ENCODE measurements around the gene THYN1.
"Not testable (repeated sequence)": the region's sequence is repeated elsewhere in the genome, so short reads cannot be mapped to it uniquely, and the experiment has no call there.

Gene THYN1

DNA sequence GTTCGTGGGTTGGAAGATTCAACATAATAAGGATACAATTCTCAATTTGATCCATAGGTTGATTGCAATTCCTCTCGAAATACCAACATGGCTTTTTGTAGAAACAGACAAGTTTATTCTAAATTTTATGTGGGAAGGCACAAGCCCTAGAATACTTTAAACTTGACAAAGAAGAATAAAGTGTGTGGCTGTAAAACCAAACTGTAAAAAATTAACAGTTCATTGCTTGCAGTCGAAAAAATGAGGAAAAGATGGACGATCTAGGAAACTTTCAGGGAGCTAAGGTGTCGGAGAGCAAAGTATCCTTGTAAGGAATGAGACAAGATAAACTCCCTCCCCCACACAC, 22.0 kb upstream of the THYN1 start:
- DNase-seq (ENCODE audit: low spot score) = no peak

DNA sequence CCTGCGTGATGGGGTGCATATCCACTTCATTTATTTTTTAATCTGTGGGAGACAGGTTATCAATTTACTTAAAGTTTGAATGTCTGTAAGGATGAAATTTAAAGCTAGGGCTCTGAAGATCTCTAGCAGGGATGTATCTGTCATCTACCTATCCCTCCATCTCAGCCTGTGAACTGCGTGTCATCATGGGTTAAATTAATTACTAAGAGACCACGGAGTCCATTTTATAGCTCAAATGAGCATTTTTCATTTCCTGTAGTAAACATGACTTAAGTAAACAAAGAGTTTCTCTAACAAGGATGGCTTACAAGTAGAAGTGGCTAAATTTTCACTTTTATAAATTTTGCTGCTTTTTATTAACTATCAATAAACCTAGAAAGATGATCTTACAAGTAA, 20.2 kb upstream of the THYN1 start:
- no peak for DNase-seq (ENCODE audit: low spot score)

DNA sequence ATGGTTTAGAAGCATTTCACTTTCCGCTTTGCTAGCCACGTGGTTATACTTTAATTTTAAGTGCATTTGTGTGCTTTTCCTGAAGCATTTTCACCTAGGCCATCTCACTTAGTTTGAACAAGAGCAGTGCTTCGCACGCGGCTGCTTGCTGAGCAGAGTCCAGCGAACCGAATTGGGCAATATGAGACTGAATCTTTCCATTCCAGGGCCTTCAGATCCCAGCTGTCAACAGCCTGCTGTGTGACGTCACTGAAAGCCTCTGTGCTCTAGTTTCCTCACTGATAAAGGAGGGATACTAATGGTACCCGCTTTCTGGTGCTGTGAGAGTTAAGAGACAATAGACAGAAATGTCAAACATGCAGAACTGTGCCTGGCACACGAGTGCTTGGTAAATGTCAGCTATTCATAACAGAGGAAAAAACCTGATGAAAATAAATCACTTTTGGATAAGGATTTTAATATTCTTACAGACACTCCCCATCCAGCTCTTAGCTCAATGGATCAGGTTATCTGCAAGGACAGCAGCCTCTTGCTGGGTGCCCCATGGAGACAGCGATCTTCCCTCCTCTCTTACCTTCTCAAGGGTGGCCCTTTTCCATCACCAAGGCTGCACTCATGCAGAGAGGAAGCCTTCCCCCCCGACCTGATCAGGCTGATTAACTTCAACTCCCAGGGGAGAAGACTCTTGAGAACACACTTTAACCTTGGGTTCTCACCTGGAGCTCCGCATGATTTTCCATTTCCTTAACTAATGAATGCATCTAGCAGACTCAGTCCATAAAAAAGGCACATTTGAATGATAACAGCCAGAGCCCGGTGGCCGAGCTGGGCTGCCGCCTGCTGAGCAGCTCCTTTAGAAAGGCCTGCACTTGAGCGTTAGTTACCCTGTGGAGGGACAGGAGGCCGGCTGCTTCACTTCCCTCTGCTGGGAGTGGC, 19.5 kb upstream of the THYN1 start:
- DNase-seq (ENCODE audit: low spot score) = no peak

DNA sequence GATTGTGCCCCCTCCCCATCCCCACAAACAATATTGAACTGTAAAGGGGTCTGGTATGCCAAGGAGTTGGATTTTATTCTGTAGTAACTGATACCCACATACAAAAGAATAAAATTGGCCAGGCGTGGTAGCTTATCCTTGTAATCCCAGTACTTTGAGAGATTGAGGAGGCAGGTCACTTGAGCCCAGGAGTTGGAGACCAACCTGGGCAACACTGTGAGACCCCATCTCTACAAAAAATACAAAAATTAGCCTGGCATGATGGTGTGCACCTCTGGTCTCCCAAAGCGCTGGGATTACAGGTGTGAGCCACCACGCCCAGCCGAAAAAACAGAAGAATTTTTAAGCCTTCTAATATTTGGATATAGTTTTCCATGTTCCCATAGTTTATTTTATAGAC, 18.8 kb upstream of the THYN1 start:
- no peak for DNase-seq (ENCODE audit: low spot score)

DNA sequence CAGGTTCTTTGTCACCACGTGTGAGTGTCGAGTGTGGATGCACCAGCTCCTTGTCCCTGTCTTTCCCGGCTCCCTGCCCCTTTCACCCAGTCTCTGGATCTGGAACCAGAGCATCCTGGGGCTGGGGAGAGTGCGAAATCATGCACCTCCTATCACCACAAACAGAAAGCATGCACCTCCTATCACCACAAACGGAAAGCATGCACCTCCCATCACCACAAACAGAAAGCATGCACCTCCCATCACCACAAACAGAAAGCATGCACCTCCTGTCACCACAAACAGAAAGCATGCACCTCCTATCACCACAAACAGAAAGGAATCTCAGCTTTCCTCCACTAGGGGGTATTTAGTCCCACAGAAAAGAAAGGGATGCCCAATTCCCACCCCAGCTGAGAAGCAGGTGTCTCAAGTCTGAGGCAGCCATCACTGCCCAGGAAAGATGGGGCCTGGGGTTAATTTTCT, 17.1 kb upstream of the THYN1 start:
- no peak for DNase-seq (ENCODE audit: low spot score)

DNA sequence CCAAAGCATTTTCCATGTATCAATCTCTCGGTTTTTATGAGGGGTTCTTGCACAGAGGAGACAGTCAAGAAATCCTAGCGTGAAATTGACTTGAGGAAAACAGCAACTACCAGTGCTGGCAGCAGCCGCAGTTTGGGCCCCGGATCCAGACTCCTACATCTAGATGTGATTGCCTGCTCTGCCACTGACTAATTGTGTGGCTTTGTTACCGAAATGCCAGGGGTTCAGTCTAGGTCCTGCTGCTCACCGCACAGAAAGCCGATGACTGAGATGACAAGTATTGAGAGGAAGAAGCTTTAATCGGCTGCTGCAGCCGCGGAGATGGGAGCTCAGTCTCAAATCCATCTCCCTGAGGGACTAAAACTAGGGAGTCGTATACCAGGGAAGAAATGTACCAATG, 14.8 kb upstream of the THYN1 start:
- DNase-seq (ENCODE audit: low spot score) = no peak

DNA sequence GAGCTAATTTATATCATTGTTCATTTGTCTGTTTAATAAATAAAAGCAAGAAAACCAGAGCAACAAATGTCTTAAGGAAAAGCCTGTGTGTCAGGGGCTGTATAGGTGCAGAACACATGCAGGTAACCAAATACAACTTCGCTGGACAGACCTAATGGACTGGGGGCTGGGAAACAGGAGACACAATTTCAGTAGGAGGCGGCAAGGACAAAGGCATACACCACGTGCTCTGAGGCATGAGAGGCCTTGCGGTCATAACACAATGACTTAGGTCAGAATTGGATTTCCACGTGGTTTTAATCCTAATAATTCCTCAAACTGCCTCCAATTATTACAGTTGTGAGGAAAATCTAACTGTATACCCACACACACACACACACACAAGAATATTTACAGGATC, 14.3 kb upstream of the THYN1 start:
- DNase-seq (ENCODE audit: low spot score) = no peak

DNA sequence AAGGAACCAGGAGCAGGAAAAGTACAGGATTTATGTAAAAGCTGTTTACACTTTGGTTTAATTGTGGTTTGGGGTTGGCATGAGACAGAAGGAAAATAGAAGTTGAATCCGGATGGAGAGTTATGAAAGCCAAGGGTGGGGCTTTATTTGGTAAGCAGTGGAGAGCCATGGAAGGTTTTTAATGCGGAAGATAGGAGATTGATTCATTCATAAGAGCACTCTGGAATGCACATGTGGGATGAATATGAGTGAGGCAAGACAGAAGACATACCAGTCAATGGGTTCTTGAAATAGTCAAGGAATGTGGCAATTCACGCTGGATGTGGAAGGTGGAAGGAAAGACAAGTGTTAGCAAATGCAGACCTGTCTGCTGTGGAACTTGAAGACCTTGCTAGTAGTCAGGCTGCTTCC, 13.7 kb upstream of the THYN1 start:
- DNase-seq (ENCODE audit: low spot score) = peak; percentile 29

DNA sequence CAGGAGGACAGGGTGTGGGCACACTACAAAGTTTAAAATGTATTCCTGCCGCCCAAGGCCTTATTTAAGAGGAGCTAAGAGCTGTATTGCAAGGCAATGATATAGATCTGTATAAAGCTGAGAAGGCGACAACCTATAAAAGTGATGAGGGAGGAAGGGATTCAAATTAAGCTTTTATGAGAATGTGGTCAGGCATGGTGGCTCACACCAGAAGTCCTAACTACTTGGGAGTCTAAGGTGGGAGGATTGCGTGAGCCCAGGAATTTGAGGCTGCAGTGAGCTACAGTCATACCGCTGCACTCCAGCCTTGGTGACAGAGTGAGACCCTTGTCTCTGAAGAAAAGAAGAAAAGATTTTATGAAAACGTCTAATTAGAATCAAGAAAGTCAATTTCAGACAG, 13.3 kb upstream of the THYN1 start:
- DNase-seq (ENCODE audit: low spot score) = no peak

DNA sequence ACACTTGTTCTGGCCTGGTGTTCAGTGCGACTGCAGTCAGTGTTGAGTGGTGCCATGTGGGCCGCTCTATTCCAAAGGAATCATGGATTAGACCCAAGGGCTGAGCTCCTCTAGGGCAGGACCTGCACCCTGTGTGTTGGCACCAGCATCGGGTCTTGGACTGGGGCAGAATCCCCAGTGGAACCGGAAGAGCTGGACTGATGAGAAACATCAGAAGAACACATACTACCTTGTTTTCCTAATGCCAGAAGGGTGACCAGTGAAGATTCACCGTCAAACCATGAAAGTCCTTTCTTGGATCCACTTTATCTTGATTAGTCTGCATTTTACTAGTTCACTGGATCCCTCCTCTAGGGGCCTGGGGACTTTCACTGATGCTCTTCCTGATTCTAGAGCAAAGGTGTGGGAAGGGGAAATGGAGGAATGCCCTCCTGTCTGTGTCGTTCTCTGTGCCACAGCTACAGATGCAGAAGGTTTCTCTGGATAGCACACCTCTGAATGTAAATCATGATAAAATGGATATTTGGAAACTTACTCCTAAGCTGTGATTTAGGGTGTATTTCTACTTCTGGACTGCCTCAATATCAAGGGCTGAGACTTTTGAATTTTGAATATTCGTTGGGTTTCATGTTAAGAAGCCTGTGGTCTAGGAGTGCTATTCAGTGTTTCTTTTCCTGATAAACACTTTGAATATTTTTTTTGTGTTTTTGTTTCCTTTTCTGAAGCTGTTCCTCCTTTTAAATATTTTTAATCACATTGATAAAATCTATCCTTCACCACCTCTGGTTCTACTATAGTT, 12.0 kb upstream of the THYN1 start:
- DNase-seq (ENCODE audit: low spot score) = no peak

DNA sequence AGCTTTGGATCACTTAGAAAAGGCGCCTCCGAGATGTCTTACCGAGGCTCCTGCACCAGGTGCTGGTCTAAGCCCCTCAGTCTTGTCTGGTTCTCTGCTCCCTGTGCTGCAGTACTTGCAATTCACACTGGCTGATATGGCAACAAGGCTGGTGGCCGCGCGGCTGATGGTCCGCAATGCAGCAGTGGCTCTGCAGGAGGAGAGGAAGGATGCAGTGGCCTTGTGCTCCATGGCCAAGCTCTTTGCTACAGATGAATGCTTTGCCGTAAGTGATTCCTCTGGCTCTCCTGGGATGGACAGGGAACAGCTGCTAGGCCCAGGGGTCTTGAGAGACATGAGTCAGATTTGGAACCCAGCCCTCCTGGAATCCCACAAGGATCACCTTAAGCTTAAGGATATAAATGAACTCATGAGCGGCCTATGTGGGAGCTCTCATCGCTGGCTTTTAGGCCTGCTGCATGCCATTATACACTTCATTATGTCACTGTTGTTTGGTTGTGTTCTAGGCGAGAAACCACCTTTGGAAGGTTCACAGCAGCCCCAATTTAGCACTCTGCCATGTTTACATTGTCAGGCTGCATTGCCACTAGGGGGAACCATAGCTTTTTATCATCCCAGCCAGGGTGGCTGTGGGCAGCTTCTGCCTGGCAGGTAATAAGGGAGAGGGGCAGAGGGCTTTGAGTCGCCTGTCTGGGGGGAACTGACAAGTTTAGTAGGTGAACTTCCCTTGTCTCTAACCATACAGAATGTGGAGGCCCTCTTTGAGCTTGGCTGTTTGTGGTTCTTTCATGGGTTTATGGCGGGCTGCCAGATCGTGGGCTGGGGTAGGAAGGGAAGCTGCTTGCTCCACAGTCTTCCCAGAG, 8.7 kb upstream of the THYN1 start:
- DNase-seq (ENCODE audit: low spot score) = peak; percentile 22

DNA sequence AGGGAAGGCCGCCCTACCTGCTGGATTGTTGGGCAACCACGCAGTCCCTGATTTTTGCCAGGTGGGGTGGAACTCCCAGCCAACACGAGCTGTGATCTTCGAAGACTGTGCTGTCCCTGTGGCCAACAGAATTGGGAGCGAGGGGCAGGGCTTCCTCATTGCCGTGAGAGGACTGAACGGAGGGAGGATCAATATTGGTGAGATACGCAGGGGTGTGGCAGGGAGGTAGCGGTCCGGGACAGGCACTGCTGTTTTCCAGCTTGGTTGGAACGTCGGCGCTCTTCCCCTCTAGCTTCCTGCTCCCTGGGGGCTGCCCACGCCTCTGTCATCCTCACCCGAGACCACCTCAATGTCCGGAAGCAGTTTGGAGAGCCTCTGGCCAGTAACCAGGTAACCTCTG, 7.8 kb upstream of the THYN1 start:
- no peak for DNase-seq (ENCODE audit: low spot score)

DNA sequence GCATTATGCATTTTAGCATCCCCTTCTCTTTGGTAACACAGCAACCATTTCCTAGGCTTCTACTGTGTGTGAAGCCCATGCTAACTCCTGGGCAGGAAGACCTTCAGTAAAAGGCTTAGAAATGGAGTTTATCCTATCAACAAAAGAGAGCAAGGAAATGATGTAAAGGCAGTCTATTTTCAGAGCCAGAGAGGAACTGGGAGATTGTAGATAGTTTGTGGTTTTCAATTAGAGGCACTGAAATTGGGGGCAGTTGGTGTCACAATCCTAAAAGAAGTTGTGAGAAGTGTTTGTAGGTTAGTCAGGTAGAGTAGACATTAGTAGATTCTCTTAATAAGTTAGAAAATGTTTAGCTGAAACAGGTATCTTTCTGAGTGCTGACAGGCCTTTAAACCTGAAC, 7.4 kb upstream of the THYN1 start:
- DNase-seq (ENCODE audit: low spot score) = no peak

DNA sequence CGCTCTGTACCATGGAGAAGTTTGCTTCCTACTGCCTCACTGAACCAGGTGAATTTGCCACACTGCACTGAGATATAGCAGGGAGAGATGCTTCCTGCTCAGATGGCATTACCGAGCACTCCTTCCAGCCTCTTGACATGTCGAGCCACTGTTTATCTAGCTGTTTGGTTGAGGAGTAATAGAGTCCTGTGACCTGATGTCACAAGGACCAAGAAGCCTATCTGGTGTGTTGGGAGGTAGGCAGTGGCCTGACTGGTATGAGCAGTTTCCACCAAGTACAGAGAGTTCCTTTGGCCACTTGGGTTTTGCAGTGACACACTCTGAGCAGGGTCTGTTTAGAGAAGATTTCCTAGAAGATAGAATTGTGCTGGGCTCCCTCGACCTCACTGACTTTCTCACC, 5.4 kb upstream of the THYN1 start:
- no peak for DNase-seq (ENCODE audit: low spot score)

DNA sequence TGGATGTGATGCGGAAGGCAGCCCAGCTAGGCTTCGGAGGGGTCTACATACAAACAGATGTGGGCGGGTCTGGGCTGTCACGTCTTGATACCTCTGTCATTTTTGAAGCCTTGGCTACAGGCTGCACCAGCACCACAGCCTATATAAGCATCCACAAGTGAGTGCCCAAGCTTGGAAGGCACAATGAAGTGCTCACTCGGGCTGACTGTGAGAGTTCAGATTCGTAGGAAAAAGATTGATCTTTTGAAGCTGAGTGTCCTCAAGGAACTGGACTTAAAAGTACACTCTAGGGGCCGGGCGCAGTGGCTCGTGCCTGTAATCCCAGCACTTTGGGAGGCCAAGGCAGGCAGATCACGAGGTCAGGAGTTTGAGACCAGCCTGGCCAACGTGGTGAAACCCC, 3.9 kb upstream of the THYN1 start:
- DNase-seq (ENCODE audit: low spot score) = no peak

DNA sequence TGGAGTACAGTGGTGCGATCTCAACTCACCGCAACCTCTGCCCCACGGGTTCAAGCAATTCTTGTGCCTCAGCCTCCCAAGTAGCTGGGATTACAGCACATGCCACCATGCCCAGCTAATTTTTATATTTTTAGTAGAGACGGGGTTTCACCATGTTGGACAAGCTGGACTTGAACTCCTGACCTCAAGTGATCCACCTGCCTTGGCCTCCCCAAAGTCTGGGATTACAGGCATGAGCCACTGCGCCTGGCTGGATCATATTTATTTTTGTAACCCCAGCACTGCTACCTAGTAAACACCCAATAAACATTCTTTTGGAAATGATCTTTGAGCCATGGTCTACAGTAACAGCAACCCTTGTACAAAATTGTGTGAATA, 2.0 kb upstream of the THYN1 start:
- not testable (repeated sequence) for DNase-seq (ENCODE audit: low spot score)

DNA sequence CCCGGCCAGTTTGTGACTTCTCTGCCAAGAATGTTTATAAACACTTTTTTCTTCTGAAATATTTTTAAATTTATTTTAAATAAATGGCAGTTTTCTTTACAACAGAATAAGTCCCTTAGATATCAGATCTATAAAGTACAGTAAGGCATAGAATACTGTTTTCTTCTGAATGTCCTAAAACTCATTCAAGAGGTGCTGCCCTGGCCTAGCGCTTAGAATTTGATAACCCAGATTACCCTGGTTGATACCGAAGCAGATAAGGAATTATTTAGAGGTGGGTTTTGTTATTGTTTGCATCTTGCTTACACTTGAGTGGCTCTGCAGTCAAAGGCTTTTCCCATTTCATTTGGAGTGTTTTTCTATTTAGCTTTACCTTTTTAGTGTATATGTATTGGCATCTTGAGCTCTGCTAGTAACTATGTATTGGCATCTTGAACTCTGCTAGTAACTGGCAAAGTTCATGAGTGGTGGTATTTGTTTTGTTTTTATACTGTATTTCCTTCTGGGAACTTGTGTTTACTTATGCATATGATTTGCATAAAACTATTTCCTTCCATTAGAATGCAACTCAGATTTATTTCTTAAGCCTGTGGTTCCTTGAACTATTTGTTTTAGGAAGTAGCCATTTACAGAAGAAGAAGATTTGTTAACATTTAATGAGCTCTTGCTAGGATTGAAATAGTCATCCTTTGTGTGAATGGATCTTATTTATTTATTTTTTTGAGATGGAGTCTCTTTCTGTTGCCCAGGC, 1.5 kb upstream of the THYN1 start:
- DNase-seq (ENCODE audit: low spot score) = no peak

DNA sequence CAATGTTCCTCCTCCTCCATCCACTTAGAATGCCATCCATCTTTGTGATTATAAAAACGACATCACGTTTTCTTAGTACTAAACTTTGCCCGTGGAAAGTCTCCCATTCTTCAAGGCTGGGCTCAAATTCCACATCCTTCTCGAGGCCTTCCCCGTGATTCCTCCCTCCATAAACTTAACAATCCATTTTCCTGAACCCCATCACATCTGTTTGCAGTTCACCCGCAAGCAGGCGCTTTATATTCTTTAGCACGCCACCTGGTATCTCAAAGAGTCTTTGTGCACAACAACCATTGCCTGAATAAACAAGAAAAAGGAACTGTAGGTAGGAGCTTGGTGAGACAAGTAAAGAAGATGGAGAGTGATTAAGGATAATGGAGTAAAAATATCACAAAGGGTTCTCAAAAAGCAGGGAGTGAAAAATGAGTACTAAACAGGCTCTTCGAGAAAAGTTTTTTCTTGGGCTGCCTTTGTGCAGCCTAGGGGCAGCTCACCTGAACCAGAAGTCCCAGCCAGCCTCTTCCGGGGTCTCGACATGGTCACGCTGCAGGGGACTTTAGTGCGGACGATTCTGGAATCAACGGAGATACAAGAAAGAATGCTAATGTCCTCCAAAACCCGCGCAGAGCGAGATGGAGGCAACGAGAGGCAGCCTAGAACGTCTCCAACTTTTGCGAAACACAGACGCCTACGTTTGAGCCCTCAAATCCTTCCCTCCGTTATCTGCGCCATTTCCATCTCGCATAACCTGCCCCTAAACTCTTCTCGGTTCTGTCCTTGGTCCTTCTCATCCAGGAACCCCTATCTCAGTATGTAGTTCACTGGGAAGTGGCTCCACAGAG, 585 bp downstream of the THYN1 start:
- DNase-seq (ENCODE audit: low spot score) = peak; percentile 13

DNA sequence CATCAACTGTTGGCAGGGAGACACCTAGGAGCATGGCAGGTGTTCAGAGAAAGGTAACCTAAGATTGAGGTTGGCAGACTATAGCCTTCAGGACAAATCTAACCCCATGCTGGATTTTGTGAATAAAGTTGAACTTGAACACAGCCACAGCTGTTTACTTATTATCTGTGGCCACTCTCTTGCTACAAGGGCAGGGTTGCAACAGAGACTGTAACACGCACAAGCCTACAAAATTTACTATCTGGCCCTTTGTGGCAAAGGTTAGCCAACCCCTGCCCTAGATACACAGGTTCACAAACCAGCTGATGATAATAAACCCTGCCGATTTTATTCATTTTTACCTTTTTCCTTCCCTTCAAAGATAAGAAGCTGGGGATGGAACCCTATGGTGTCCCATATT, 2.5 kb downstream of the THYN1 start:
- DNase-seq (ENCODE audit: low spot score) = no peak

DNA sequence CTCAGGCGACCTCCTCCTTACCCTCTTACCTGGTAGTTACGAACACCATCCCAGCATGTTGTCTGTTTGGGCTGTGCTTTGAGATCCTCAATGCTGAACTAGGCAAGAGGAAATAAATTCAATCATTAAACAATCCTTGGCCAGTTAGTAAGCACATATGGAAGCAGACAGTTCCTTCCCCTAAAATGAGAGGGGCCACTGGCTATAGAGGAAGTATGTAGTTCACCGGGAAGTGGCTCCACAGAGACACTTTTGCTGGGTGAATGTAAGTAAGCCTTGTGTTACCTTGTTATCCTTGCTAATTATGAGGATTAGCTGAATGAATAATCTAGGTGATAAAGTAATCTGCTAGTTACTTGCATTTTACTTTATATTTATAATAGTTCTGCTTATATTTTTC, 2.9 kb downstream of the THYN1 start:
- no peak for DNase-seq (ENCODE audit: low spot score)

Data from COLO829 (cell line).